B cell (primary cell): Measurements from ENCODE around the gene ASTN2.

ENCODE experiments used
- EZH2 ChIP-seq: IDR thresholded peaks from 2 replicates; pipeline ENCODE4 v1.6.1; 2012; ENCODE audit warnings: borderline replicate concordance, low read depth, mild to moderate bottlenecking, moderate library complexity, low read length; ENCODE audit not compliant: insufficient read depth, poor library complexity, severe bottlenecking
- TF ChIP-seq, protein P1 (sequence below): fragments of 200-600 bp; IDR thresholded peaks from one replicate; pipeline ENCODE4 v1.8.0; 2022; ENCODE audit warnings: antibody characterized with exemption, mild to moderate bottlenecking

GRCh38 chr9:117278020-117278419 is 136.8 kb downstream of the ASTN2 start:
- TF ChIP-seq, protein P1, sequence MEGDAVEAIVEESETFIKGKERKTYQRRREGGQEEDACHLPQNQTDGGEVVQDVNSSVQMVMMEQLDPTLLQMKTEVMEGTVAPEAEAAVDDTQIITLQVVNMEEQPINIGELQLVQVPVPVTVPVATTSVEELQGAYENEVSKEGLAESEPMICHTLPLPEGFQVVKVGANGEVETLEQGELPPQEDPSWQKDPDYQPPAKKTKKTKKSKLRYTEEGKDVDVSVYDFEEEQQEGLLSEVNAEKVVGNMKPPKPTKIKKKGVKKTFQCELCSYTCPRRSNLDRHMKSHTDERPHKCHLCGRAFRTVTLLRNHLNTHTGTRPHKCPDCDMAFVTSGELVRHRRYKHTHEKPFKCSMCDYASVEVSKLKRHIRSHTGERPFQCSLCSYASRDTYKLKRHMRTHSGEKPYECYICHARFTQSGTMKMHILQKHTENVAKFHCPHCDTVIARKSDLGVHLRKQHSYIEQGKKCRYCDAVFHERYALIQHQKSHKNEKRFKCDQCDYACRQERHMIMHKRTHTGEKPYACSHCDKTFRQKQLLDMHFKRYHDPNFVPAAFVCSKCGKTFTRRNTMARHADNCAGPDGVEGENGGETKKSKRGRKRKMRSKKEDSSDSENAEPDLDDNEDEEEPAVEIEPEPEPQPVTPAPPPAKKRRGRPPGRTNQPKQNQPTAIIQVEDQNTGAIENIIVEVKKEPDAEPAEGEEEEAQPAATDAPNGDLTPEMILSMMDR: no peak
- no peak for TF ChIP-seq EZH2
